OCI-LY3 (cell line): ENCODE results near the gene SCYGR5.
A peak's percentile ranks its signal among the peaks of the same experiment; 100 is the strongest.

ENCODE experiments used
- H2AFZ ChIP-seq: fragments of 200-600, 300-600 bp; shearing (Covaris generic); 2 replicates; pipeline ENCODE4 v1.6.0; 2014; ENCODE audit warnings: antibody characterized with exemption, low read depth, low read length
- H3K27ac ChIP-seq: fragments of 200-600, 300-600 bp; sonication (generic); 2 replicates; pipeline ENCODE4 v1.5.1; 2014; ENCODE audit warnings: mild to moderate bottlenecking, low read length, moderate library complexity, mixed read lengths
- H3K27me3 ChIP-seq: fragments of 200-600, 300-600 bp; sonication (generic); 2 replicates; pipeline ENCODE4 v1.6.1; 2014; ENCODE audit warnings: low read depth, low read length, mixed read lengths
- H3K36me3 ChIP-seq: fragments of 200-600, 300-600 bp; sonication (generic); replicated peaks from 2 replicates; pipeline ENCODE3; 2014; ENCODE audit warnings: low read depth, low read length, mixed read lengths
- H3K4me1 ChIP-seq: fragments of 300-600, 200-600 bp; sonication (generic); 2 replicates; pipeline ENCODE4 v1.6.1; 2014; ENCODE audit warnings: low read length, mixed read lengths
- H3K4me2 ChIP-seq: fragments of 200-600, 300-600 bp; sonication (generic); 2 replicates; pipeline ENCODE4 v1.6.1; 2014; ENCODE audit warnings: low read length, mixed read lengths
- H3K4me3 ChIP-seq: fragments of 300-600, 200-600 bp; sonication (generic); 2 replicates; pipeline ENCODE4 v1.5.1; 2014; ENCODE audit warnings: antibody characterized with exemption, mild to moderate bottlenecking, low read length, moderate library complexity
- H3K79me2 ChIP-seq: fragments of 300-600, 200-600 bp; shearing (Covaris generic); 2 replicates; pipeline ENCODE4 v1.6.1; 2014; ENCODE audit warnings: mild to moderate bottlenecking, low read length, mixed read lengths
- H3K9ac ChIP-seq: fragments of 300-600, 200-600 bp; shearing (Covaris generic); 2 replicates; pipeline ENCODE4 v1.6.0; 2014; ENCODE audit warnings: mild to moderate bottlenecking, low read length, moderate library complexity
- H3K9me3 ChIP-seq: fragments of 200-600, 300-600 bp; shearing (Covaris generic); 2 replicates; pipeline ENCODE4 v1.6.1; 2014; ENCODE audit warnings: low read length, mixed read lengths; ENCODE audit not compliant: insufficient read depth
- H4K20me1 ChIP-seq: fragments of 200-600, 300-600 bp; sonication (generic); 2 replicates; pipeline ENCODE4 v1.6.1; 2016; ENCODE audit warnings: low read length, mixed read lengths; ENCODE audit not compliant: insufficient read depth
- CTCF ChIP-seq: fragments of 200-600, 300-600 bp; sonication (generic); IDR thresholded peaks from 2 replicates; pipeline ENCODE4 v1.5.1; 2014; ENCODE audit warnings: antibody characterized with exemption, low read length, low read depth
- EZH2phosphoT487 ChIP-seq: fragments of 200-600 bp; shearing (Covaris generic); IDR thresholded peaks from 2 replicates; pipeline ENCODE4 v1.6.1; 2018; ENCODE audit warnings: antibody characterized with exemption, mixed run types, low read depth

The SCYGR5 gene

GRCh38 chr2:227626580-227627151, 39.9 kb upstream of the SCYGR5 start:
- Histone ChIP-seq H3K9me3 (no peaks in the 10 kb centered on the region), H3K4me1 (peaks cover 14% of the 10 kb centered on the region), H3K9ac (no peak overlapping the region), H3K4me2 (no peak overlapping the region), H3K36me3 (no peaks in the 10 kb centered on the region), H3K4me3 (no peak overlapping the region), H4K20me1 (no peaks in the 10 kb centered on the region), H3K27ac (no peak overlapping the region), H3K79me2 (no peaks in the 10 kb centered on the region), H3K27me3 (peaks cover 15% of the 10 kb centered on the region), H2AFZ (no peak overlapping the region)
- no peak for TF ChIP-seq CTCF
- no peak for TF ChIP-seq EZH2phosphoT487

- no peaks in the 10 kb centered on the region for H3K36me3 ChIP-seq
- peaks cover 15% of the 10 kb centered on the region for H3K27me3 ChIP-seq
- peak overlapping the region; percentile 51 for H3K4me2 ChIP-seq
- no peak for TF ChIP-seq EZH2phosphoT487
- TF ChIP-seq CTCF: no peak
- H3K4me1 ChIP-seq: peaks cover 14% of the 10 kb centered on the region
- no peak overlapping the region for H3K9ac ChIP-seq
- no peaks in the 10 kb centered on the region for H3K9me3 ChIP-seq
- H3K79me2 ChIP-seq: no peaks in the 10 kb centered on the region
- H3K27ac ChIP-seq: no peak overlapping the region
- no peak overlapping the region for H2AFZ ChIP-seq
- no peaks in the 10 kb centered on the region for H4K20me1 ChIP-seq
- H3K4me3 ChIP-seq: no peak overlapping the region
Observed at GRCh38 chr2:227627769-227628168, 38.8 kb upstream of the SCYGR5 start.

GRCh38 chr2:227629435-227629834, 37.2 kb upstream of the SCYGR5 start:
- Histone ChIP-seq H4K20me1 (no peaks in the 10 kb centered on the region), H2AFZ (no peak overlapping the region), H3K27me3 (peaks cover 15% of the 10 kb centered on the region), H3K27ac (no peak overlapping the region), H3K4me1 (peaks cover 14% of the 10 kb centered on the region), H3K4me2 (no peak overlapping the region), H3K9ac (no peak overlapping the region), H3K36me3 (no peaks in the 10 kb centered on the region), H3K4me3 (no peak overlapping the region), H3K9me3 (no peaks in the 10 kb centered on the region), H3K79me2 (no peaks in the 10 kb centered on the region)
- no peak for TF ChIP-seq EZH2phosphoT487
- no peak for TF ChIP-seq CTCF

GRCh38 chr2:227630322-227630721, 36.3 kb upstream of the SCYGR5 start:
- Histone ChIP-seq H3K4me3 (no peak overlapping the region), H3K9ac (no peak overlapping the region), H3K27me3 (peaks cover 15% of the 10 kb centered on the region), H2AFZ (no peak overlapping the region), H3K27ac (no peak overlapping the region), H3K36me3 (no peaks in the 10 kb centered on the region), H4K20me1 (no peaks in the 10 kb centered on the region), H3K79me2 (no peaks in the 10 kb centered on the region), H3K4me2 (no peak overlapping the region), H3K4me1 (peaks cover 14% of the 10 kb centered on the region), H3K9me3 (no peaks in the 10 kb centered on the region)
- TF ChIP-seq CTCF (no peak), EZH2phosphoT487 (no peak)
